Muscle layer of duodenum (tissue), 2 donors: ENCODE results near the gene CFAP251.
"Not testable (repeated sequence)": the region's sequence is repeated elsewhere in the genome, so short reads cannot be mapped to it uniquely, and the experiment has no call there.

Experiments
- H3K27ac ChIP-seq: one replicate; pipeline ENCODE4 v1.7.0; 2013; ENCODE audit warnings: mild to moderate bottlenecking, low read length
- H3K27me3 ChIP-seq: one replicate; pipeline ENCODE4 v1.7.0; 2013; ENCODE audit warnings: low read depth, mild to moderate bottlenecking, control low read depth, low read length
- H3K36me3 ChIP-seq, 2 donors: one replicate each; pipeline ENCODE4 v1.7.0; 2013; ENCODE audit warnings: low read length in 2 of 2, control low read depth in 1 of 2, mild to moderate bottlenecking in 1 of 2; ENCODE audit not compliant: insufficient read depth in 2 of 2, control insufficient read depth in 1 of 2
- H3K4me1 ChIP-seq, 2 donors: one replicate each; pipeline ENCODE4 v1.7.0; 2013; ENCODE audit warnings: low read length in 2 of 2, mild to moderate bottlenecking in 2 of 2, control low read depth in 1 of 2, moderate library complexity in 1 of 2; ENCODE audit not compliant: insufficient read depth in 2 of 2, control insufficient read depth in 1 of 2
- H3K4me3 ChIP-seq, 2 donors: one replicate each; pipeline ENCODE4 v1.7.0; 2013; ENCODE audit warnings: low read length in 2 of 2, low read depth in 1 of 2, mild to moderate bottlenecking in 1 of 2
- H3K9me3 ChIP-seq, 2 donors: one replicate each; pipeline ENCODE4 v1.7.0; 2013; ENCODE audit warnings: low read length in 2 of 2, control low read depth in 1 of 2, mild to moderate bottlenecking in 1 of 2; ENCODE audit not compliant: control insufficient read depth in 1 of 2
- donor health status: healthy.

The CFAP251 gene

DNA sequence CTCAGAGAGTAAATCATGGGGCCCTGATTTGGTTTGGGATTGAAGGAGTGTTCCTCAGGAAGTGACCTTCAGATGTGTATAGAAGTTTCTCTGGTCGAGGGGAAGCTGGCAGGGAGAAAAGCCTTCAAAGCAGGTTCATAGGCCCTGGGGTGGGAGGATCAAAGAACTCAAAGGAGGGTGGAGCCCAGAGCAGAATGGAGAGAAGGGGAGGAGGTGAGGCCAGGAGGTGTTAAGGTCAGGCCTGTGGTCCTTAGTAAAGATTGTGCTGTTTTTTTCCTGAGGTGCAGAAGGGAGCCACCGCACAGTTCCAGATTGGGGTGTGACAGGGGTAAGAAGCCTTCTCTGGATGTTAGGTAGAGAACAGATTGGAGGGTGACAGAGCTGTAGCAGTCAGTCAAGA, 9.7 kb upstream of the CFAP251 start:
- Histone ChIP-seq H3K4me3 (no peak overlapping the region), H3K4me1 (no peaks in the 10 kb centered on the region), H3K36me3 (peaks cover 13 to 42% of the 10 kb centered on the region in 2 donors), H3K27me3 (no peaks in the 10 kb centered on the region), H3K9me3 (no peaks in the 10 kb centered on the region), H3K27ac (no peak overlapping the region)

DNA sequence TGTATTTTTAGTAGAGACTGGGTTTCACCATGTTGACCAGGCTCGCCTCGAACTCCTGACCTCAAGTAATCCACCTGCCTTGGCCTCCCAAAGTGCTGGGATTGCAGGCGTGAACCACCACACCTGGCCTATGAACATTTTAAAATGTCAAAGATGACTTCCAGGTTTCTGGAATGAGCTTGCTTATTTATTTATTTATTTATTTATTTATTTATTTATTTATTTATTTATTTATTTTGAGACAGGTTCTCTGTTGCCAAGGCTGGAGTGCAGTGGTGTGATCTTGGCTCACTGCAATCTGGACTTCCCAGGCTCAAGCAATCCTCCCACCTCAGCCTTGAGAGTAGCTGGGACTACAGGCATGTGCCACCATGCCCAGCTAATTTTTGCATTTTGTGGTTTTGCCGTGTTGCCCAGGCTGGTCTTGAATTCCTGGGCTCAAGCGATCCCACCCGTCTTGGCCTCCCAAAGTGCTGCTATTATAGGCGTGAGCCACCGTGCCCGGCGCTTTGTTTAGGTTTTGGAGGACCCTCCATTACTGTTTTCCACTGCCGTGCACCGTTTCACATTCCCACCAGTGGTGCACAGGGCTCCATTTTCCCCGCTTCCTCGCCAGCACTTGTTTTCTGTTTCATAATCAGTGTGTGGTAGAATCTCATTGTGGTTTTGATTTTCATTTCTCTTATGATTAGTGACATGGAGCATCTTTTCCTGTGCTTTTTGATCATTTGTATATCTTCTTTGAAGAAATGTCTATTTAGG, 6.4 kb upstream of the CFAP251 start:
- Histone ChIP-seq H3K27me3 (no peaks in the 10 kb centered on the region), H3K9me3 (no peaks in the 10 kb centered on the region), H3K36me3 (peaks cover 18 to 48% of the 10 kb centered on the region in 2 donors), H3K4me1 (no peaks in the 10 kb centered on the region), H3K4me3 (no peak overlapping the region), H3K27ac (no peak overlapping the region)

DNA sequence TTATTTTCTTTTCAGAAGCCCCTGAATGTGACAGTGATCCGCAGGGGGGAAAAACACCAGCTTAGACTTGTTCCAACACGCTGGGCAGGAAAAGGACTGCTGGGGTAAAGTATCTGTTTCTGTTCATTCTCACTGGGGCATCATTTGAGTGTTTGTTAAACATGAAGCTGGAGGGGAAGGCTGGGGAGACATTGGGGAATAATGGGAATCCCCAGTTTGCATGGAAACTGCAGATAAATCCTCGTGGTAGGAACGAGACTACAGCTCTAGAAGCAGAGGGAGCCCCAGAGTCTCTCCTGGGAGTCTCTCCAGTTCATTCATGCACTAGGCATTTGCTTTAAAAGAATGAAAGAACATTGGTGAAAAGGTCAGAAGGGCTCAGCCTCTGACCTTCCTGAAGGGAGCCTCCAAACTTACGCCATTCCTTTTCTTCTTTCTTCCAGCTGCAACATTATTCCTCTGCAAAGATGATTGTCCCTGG, 2.5 kb upstream of the CFAP251 start:
- Histone ChIP-seq H3K4me1 (peaks cover 0 to 10% of the 10 kb centered on the region in 2 donors), H3K9me3 (no peaks in the 10 kb centered on the region), H3K27me3 (no peaks in the 10 kb centered on the region), H3K27ac (no peak overlapping the region), H3K36me3 (peaks cover 15 to 26% of the 10 kb centered on the region in 2 donors), H3K4me3 (no peak overlapping the region)

DNA sequence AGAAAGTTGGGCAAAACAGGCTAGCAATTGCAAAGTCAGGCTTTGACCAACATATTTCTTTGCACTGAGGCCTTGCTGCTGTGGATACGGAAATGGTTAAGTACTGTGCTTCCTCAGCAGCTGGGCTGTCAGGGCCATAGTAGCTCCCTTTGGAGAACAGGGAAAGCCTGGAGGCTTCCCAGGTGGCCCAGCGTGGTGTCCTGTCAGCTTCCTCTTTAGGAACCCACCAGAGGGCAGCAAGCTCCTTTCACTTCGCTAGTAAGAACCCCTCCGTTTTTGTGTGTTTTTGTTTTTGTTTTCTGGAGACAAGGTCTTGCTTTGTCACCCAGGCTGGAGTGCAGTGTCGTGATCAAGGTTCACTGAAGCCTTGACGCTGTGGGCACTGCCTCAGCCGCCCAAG, 1.7 kb upstream of the CFAP251 start:
- H3K4me3 ChIP-seq = no peak overlapping the region
- no peaks in the 10 kb centered on the region for H3K9me3 ChIP-seq
- H3K27ac ChIP-seq = no peak overlapping the region
- H3K36me3 ChIP-seq = peaks cover 15 to 26% of the 10 kb centered on the region in 2 donors
- peaks cover 0 to 10% of the 10 kb centered on the region in 2 donors for H3K4me1 ChIP-seq
- no peaks in the 10 kb centered on the region for H3K27me3 ChIP-seq

DNA sequence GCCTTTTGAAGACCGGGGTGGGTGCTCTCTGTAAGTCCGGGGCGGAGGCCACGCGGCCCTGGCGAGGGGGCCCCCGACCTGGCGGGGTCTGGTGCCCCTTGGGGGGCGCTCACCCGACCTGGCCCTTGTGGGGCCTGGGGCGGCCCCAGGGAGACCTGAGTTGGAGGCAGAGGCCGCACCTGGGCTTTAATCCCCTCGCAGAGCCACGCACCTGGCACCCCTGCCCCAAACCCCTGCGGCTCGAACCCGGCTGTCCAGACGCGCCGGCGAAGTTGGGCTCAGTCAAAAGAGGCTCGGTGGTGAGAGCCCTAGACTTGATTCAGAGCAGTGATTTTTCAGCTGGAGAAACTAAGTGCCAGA, 267 bp downstream of the CFAP251 start:
- Histone ChIP-seq H3K4me1 (peaks cover 0 to 10% of the 10 kb centered on the region in 2 donors), H3K27ac (no peak overlapping the region), H3K36me3 (peaks cover 15 to 20% of the 10 kb centered on the region in 2 donors), H3K9me3 (no peaks in the 10 kb centered on the region), H3K27me3 (no peaks in the 10 kb centered on the region), H3K4me3 (peak overlapping the region in 1 of 2 donors; percentile 68)

DNA sequence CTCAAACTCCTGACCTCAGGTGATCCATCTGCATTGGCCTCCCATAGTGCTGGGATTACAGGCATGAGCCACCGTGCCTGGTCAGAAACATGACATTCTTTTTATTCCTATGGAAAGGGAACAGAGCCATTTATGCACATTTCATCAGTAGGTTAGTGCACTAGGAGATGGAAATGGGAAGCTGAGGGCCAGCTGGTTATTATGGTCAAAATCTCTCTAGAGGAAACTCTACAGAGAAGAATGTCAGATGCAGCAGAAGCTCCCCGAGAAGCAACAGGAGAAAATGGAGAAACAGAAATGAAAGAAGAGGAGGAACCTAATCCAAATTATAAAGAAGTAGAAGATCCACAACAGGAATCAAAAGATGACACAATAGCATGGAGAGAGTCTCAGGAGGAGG, 2.7 kb downstream of the CFAP251 start:
- H3K4me3 ChIP-seq = no peak overlapping the region
- no peak overlapping the region for H3K27ac ChIP-seq
- H3K4me1 ChIP-seq = peaks cover 4 to 10% of the 10 kb centered on the region in 2 donors

DNA sequence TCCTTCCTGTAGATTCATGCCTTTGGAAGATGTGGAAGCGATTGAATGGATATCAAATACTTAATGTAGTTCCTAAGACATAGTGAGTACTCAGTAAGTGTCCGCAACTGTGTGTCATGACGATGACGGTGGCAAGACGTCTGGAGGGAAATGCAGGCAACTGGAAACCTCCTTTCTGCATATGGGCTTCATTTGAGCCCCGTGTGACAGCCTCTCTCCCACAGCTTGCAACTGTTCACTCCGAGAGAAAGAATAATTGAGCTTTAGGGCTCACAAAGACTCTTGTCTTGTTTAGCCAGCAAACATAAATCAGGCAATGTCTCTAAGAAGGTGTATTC, 6.9 kb downstream of the CFAP251 start:
- Histone ChIP-seq H3K27me3 (no peaks in the 10 kb centered on the region), H3K27ac (peak overlapping the region; percentile 63), H3K4me3 (no peak overlapping the region), H3K4me1 (peaks cover 0 to 4% of the 10 kb centered on the region in 2 donors), H3K36me3 (no peaks in the 10 kb centered on the region), H3K9me3 (no peaks in the 10 kb centered on the region)

More for the DNA sequence above, 2.7 kb downstream of the CFAP251 start:
- H3K36me3 ChIP-seq = peaks cover 6 to 13% of the 10 kb centered on the region in 2 donors
- no peaks in the 10 kb centered on the region for H3K9me3 ChIP-seq
- no peaks in the 10 kb centered on the region for H3K27me3 ChIP-seq

DNA sequence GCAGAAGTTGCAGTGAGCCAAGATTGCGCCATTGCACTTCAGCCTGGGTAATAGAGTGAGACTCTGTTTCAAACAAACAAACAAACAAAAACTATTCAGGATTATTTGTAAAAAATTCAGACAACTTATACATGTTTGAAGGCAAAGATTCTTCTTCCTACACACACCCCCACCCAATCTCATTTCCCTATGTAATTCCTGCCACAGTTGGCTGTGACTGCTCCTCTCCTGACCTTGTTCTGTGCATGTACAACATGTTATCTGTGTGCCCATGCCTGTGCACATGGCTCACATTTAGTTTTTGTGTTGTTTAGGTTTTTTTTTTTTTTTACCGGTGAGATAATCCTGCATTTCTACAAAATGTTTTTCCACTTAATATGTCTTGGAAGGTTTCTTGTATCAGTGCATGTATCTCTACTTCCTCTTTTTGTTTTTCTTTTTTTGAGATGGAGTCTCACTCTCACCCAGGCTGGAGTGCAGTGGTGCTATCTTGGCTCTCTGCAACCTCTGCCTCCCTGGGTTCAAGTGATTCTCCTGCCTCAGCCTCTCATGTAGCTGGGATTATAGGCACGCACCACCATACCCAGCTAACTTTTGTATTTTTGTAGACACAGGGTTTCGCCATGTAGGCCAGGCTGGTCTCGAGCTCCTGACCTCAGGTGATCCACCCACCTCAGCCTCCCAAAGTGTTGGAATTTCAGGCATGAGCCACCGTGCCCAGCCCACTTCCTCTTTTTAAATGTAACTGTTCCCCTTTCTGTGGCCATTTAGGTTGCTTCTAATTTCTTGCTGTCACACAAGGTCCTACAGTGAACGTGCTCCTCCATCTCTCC, 8.7 kb downstream of the CFAP251 start:
- H3K4me3 ChIP-seq = no peak overlapping the region
- no peaks in the 10 kb centered on the region for H3K9me3 ChIP-seq
- no peaks in the 10 kb centered on the region for H3K27me3 ChIP-seq
- peaks cover 0 to 4% of the 10 kb centered on the region in 2 donors for H3K4me1 ChIP-seq
- H3K27ac ChIP-seq = no peak overlapping the region
- H3K36me3 ChIP-seq = no peaks in the 10 kb centered on the region

DNA sequence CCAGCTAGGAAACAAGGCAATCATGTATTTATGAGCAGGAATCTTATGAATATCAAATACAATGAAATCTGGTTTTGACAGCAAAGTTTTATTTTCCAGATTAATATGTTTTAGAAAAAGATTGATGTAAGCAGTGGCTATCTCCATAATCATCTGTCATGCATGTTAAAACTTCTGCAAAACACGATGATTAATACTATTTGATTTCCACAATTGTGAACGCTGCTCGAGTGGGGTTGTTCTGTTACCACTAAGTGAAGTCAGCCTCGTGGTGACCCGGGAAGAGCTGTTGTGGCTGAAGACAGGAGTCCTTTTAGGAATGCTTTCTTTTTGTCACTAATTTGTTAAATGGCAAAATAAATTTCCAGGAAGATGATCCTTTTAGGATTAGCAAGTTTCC, 9.4 kb downstream of the CFAP251 start:
- H3K36me3 ChIP-seq = no peaks in the 10 kb centered on the region
- no peak overlapping the region for H3K27ac ChIP-seq

DNA sequence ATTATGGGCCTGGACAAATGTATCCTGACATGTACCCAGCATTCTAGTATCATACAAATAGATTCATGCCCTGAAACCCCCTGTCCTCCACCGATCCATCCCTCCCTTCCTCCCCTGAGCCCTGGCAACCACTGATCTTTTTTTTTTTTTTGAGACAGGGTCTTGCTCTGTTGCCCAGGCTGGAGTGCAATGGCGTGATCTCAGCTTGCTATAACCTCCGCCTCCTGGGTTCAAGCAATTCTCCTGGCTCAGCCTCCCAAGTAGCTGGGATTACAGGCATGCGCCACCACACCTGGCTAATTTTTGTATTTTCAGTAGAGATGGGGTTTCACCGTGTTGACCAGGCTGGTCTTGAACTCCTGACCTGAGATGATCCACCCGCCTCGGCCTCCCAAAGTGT, 11.2 kb downstream of the CFAP251 start:
- H3K9me3 ChIP-seq, H3K4me1 ChIP-seq, H3K27ac ChIP-seq, H3K27me3 ChIP-seq, H3K36me3 ChIP-seq, H3K4me3 ChIP-seq: not testable (repeated sequence)

More for the DNA sequence above, 9.4 kb downstream of the CFAP251 start:
- no peaks in the 10 kb centered on the region for H3K27me3 ChIP-seq
- peaks cover 0 to 4% of the 10 kb centered on the region in 2 donors for H3K4me1 ChIP-seq
- H3K9me3 ChIP-seq = no peaks in the 10 kb centered on the region
- no peak overlapping the region for H3K4me3 ChIP-seq

DNA sequence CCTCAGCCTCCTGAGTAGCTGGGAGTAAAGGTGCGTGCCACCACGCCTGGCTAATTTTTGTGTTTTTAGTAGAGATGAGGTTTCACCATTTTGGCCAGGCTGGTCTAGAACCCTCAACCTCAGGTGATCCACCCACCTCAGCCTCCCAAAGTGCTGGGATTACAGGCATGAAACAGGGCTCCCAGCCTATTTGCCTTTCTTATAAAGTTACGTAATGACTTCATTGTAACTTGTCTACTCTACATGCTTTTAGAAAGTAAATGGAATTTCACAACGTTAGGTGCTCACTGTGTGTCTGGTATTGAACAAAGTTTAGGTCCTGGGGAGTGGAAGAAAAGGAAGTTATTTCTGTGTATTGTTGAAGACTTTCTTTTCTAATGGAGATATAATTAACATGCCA, 12.5 kb downstream of the CFAP251 start:
- no peak overlapping the region for H3K4me3 ChIP-seq
- H3K27ac ChIP-seq = no peak overlapping the region
- no peaks in the 10 kb centered on the region for H3K36me3 ChIP-seq
- no peaks in the 10 kb centered on the region for H3K27me3 ChIP-seq
- H3K4me1 ChIP-seq = no peaks in the 10 kb centered on the region
- H3K9me3 ChIP-seq = no peaks in the 10 kb centered on the region
